Fibroblast of mammary gland (primary cell): Measurements from ENCODE around the gene RGS14.

Experiments
- DNase-seq: peaks from one replicate; pipeline ENCODE4 v3.0.0-alpha.2; 2010; ENCODE audit warnings: low read depth
- H3K4me3 ChIP-seq: 2 replicates; pipeline ENCODE4 v1.5.1; 2011; ENCODE audit warnings: low read depth, mild to moderate bottlenecking, low read length, moderate library complexity; ENCODE audit not compliant: control insufficient read depth
- TF ChIP-seq, protein P1 (sequence below): conservative IDR thresholded peaks from 2 replicates; pipeline ENCODE4 v1.5.1; 2011; ENCODE audit warnings: low read depth, low read length, inconsistent platforms; ENCODE audit not compliant: control insufficient read depth, insufficient read depth

RGS14 gene

DNA sequence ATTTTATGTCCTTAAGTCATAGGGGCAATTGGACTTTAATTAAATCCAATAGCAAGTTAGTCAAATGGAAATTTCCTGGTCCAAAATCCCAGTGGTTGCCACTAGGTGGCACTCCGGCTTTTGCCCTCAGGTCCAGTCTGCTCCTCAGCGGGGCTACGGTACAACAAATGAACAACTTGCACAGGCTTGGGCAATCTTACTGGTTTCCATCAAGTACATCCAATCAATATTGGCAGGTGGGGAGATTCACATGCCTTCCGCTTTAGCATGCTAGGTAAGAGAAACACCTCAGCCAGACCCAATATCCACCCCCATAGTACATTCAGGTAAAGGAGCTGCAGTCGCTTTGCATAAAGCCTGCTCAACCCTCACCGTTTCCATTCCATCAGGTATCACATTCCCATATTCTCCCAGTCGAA is 39.8 kb upstream of the RGS14 start:
- TF ChIP-seq, protein P1, sequence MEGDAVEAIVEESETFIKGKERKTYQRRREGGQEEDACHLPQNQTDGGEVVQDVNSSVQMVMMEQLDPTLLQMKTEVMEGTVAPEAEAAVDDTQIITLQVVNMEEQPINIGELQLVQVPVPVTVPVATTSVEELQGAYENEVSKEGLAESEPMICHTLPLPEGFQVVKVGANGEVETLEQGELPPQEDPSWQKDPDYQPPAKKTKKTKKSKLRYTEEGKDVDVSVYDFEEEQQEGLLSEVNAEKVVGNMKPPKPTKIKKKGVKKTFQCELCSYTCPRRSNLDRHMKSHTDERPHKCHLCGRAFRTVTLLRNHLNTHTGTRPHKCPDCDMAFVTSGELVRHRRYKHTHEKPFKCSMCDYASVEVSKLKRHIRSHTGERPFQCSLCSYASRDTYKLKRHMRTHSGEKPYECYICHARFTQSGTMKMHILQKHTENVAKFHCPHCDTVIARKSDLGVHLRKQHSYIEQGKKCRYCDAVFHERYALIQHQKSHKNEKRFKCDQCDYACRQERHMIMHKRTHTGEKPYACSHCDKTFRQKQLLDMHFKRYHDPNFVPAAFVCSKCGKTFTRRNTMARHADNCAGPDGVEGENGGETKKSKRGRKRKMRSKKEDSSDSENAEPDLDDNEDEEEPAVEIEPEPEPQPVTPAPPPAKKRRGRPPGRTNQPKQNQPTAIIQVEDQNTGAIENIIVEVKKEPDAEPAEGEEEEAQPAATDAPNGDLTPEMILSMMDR: peak; percentile 95
- H3K4me3 ChIP-seq: no peak overlapping the region
- DNase-seq: peak; percentile 80

DNA sequence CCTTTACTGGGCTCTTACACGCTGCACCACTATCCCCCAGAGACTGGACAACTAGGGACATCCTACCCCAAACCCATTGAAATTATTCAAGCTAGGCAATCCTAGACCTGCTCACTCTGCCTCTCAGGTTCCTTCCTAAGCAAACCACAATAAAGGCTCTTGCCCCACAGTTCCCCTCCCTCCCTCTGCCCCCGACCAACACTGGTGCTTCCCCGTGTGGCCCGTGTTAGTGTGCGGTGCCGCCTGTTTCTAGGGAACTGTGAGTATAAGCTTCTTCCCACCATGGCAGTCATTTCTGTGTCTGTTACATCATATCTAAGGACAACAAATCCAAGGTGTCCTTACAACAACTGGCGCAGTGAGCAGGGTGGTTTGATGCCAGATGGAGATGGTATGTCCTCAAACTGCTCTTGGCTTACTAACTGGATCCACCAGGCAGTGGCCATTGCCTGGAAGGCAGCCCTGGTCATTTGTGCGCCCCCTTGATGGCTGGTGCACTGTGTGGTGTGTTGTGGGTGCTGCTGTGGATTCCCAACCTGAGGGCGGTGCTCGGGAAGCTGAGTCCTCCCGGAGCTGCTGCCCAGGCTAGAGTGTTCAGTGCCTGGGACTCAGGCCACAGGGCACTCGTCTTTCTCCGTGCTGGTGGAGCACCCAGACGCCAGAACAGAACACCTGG is 37.7 kb upstream of the RGS14 start:
- TF ChIP-seq, protein P1: no peak
- no peak overlapping the region for H3K4me3 ChIP-seq
- no peak for DNase-seq

DNA sequence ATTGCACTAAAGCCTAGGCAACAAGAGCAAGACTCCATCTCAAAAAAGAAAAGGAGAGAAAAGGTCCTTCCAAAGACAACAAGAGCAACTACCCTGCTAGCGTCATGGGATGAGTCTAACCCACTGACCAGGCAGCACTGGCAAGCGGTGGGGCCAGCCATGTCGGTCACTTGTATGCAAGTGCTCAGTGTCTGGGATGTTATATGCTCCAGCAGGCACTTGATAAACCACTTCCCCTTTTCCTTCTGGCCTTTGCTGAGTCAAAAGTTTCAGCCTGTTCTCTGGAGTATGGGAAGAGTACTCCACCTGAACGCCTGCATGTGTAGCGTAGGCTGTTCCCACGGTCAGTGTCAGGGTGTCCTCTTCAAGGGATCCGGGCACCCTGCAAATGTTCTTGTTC is 36.8 kb upstream of the RGS14 start:
- no peak overlapping the region for H3K4me3 ChIP-seq
- no peak for DNase-seq
- TF ChIP-seq, protein P1: no peak

DNA sequence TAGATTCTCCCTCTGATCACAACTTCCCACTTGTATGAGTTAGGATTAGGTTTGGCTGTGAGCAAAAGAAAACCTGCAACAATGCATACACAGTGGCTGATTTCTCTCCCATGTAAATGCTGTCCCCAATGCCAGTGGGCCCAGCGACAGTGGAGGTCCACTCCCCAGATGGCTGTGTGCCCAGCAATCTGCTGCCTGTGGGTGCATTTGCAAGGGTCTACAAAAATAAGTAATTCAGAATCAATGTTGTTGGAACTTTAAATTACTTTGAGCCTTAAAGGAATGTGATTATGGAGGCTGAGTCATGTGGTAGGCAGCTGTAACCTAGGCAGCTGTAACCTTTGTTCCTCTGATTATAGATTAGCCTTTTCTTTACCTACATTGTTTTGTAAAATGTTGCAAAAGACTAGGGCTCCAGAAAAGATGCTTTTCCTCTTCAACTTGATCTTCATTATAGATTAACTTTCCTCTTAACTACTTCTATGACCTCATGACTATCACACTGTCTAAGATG is 31.8 kb upstream of the RGS14 start:
- DNase-seq: no peak
- no peak overlapping the region for H3K4me3 ChIP-seq
- TF ChIP-seq, protein P1: no peak

DNA sequence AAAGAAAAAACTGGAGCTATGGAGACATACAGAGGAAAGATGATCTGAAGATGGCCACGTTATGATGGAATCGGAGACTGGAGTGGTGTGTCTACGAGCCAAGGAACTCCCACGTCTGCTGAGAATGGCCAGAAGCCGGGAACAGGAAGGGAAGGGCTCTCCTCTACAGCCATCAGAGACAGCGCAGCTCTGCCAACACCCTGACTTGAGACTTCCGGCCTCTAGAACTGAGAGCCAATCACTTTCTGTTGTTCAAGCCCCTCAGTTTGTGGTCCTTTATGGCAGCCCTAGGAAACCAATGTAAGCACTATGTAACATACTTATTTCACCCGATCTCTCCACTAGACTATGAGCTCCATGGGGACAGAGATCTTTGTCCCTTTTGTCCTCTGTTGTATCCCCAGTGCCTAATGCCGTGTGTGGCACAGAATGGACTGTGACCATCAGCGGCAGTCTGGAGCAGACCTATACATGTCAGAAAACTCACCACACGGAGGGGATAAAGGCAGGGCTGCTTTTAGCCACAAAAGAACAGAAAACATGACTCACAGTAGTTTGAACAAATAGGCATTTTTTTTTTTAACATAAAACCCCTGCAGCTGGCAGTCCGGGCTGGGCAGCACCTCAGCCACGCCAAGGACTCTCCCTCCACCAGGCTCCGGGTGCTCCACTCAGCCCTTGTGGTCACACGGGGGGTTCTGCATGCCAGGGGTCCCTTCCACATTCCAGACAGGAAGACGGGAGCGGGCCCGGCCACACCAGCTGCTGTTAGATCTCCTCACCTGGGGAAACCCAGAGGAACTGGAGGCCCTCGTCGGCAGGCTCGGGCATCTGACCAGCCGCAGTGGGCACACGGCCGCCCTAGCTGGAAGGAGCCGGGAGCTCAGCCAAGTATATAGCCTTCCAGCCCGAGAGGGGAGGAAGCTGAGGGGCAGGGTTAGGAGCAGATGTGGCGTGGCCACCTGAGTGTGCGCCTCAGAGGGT is 29.9 kb upstream of the RGS14 start:
- peak; percentile 83 for DNase-seq
- no peak overlapping the region for H3K4me3 ChIP-seq
- TF ChIP-seq, protein P1: peak; percentile 11

DNA sequence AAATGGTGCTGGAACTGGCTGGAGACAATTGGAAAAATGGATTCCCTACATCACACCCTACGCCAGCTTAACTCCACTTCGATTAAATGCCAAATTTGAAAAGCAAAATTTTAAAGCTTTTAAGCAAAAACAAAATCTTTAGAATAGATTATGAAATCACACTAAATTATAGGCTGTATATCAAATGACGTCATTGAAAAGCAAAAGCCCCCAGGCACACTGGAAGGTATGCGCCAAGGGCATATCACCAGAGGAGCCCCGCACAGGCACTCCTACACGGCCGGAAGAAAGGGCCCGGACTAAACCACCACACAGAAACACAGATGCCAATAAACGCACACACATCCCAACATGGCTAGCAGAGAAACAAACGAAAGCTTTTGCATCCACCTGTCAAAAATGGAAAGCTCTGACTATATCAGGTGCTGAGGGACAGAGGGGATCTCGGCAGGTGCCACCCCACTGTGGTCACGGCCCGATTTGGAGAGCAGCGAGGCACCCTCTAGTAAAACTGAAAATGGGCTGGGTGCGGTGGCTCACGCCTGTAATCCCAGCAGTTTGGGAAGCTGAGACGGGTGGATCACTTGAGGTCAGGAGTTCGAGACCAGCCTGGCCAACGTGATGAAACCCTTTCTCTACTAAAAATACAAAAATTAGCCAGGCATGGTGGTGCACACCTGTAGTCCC is 29.0 kb upstream of the RGS14 start:
- TF ChIP-seq, protein P1: no peak
- no peak overlapping the region for H3K4me3 ChIP-seq
- no peak for DNase-seq
